ENCODE data around the gene DOK1. TPM values are rescaled to one million over a fixed set of nuclear protein-coding genes. Genes with fewer than 3 reads are reported as not detected.

Gene DOK1
- total RNA-seq, 1 experiment from 2014 or later, result 6.2 TPM

DNA sequence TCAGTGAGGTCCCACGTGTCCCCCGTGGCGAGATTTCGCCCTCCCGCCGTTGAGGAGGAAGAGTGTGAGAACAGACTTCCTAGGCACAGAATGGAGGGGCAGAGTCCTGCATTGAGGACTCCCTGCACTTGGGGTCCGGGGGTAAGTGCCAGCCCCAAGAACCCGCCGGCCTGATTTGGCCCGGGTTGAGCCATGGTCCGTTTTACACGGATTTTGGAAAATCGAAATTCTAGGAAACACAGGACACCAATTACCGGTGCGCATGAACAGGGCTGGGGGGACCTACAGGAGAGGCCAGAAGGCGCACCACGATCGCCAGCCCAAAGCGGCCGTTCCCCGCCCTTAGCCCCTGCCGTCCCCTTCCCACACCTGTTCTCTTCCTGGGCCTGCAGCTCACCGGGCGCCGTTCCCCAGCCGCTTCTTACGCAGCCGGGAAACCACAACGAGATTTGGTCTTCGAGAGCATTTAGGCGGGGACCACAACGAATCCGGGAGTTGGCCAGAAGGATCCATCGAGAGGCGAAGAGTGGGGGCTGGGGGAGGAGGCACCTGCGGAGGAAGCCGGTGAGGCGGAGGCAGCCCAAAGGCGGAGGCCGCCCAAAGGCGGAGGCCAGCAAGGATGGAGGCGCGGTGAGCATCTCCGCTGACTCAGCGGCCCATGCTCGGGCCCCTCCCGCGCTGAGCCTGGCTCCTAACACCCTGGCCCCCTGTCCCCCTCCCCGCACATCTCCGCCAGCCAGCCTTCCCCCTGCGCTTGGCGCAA is 40.7 kb upstream of the DOK1 start:
- Histone ChIP-seq H3K4me1 (ENCODE audit: control insufficient read depth, insufficient read depth, low read length) (no peaks in the 10 kb centered on the region; the same call in 1 of the 2 replicates), H3K27ac (ENCODE audit: low read length) (no peak overlapping the region), H3K36me3 (ENCODE audit: control insufficient read depth, insufficient read depth, low read length) (no peaks in the 10 kb centered on the region), H3K9me3 (ENCODE audit: control insufficient read depth, insufficient read depth, low read depth, low read length) (no peaks in the 10 kb centered on the region), H3K4me3 (ENCODE audit: low read depth in 2 of 2, low read length in 2 of 2) (peak overlapping the region in 1 of 2 experiments; percentile 37; a peak in 1 of 4 replicates), H3K27me3 (ENCODE audit: control insufficient read depth, insufficient read depth, low read length) (no peaks in the 10 kb centered on the region)
- intact Hi-C loops (cut with micrococcal nuclease; ENCODE audit: unreplicated experiment), result no loop called here
- TF ChIP-seq POLR2AphosphoS5 (IDR thresholded peaks at IDR 0.05; ENCODE audit: low read depth, low read length) (no peak), SIN3A (IDR thresholded peaks at IDR 0.05; ENCODE audit: borderline replicate concordance, insufficient read depth, low read depth, low read length) (no peak), TCF7L2 (IDR thresholded peaks at IDR 0.05; ENCODE audit: low read depth, low read length) (no peak)
- TF ChIP-seq, protein P1, sequence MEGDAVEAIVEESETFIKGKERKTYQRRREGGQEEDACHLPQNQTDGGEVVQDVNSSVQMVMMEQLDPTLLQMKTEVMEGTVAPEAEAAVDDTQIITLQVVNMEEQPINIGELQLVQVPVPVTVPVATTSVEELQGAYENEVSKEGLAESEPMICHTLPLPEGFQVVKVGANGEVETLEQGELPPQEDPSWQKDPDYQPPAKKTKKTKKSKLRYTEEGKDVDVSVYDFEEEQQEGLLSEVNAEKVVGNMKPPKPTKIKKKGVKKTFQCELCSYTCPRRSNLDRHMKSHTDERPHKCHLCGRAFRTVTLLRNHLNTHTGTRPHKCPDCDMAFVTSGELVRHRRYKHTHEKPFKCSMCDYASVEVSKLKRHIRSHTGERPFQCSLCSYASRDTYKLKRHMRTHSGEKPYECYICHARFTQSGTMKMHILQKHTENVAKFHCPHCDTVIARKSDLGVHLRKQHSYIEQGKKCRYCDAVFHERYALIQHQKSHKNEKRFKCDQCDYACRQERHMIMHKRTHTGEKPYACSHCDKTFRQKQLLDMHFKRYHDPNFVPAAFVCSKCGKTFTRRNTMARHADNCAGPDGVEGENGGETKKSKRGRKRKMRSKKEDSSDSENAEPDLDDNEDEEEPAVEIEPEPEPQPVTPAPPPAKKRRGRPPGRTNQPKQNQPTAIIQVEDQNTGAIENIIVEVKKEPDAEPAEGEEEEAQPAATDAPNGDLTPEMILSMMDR (IDR thresholded peaks at IDR 0.05), result no peak
- TF ChIP-seq, protein P2, sequence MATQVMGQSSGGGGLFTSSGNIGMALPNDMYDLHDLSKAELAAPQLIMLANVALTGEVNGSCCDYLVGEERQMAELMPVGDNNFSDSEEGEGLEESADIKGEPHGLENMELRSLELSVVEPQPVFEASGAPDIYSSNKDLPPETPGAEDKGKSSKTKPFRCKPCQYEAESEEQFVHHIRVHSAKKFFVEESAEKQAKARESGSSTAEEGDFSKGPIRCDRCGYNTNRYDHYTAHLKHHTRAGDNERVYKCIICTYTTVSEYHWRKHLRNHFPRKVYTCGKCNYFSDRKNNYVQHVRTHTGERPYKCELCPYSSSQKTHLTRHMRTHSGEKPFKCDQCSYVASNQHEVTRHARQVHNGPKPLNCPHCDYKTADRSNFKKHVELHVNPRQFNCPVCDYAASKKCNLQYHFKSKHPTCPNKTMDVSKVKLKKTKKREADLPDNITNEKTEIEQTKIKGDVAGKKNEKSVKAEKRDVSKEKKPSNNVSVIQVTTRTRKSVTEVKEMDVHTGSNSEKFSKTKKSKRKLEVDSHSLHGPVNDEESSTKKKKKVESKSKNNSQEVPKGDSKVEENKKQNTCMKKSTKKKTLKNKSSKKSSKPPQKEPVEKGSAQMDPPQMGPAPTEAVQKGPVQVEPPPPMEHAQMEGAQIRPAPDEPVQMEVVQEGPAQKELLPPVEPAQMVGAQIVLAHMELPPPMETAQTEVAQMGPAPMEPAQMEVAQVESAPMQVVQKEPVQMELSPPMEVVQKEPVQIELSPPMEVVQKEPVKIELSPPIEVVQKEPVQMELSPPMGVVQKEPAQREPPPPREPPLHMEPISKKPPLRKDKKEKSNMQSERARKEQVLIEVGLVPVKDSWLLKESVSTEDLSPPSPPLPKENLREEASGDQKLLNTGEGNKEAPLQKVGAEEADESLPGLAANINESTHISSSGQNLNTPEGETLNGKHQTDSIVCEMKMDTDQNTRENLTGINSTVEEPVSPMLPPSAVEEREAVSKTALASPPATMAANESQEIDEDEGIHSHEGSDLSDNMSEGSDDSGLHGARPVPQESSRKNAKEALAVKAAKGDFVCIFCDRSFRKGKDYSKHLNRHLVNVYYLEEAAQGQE (IDR thresholded peaks at IDR 0.05; ENCODE audit: insufficient read depth in 1 of 2, low read depth in 2 of 2, low read length in 1 of 2), result no peak
- ATAC-seq (peak; percentile 18; the same call in 1 of the 2 replicates), DNase-seq (ENCODE audit: low read depth, low spot score) (no peak)
- BruUV-seq (replicated peaks), result no TSS peak
- in situ Hi-C loops (cut with HindIII; ENCODE audit: low pct_unique_long_range_greater_than_20kb, low sequenced_read_pairs), result no loop called here
- ChIA-PET CTCF (no interaction called here), POLR2A (interaction anchor here (0.7 kb wide), 1 partner anchor 13 kb away, joined by 12 read pairs; no protein-coding TSS in a partner anchor)

DNA sequence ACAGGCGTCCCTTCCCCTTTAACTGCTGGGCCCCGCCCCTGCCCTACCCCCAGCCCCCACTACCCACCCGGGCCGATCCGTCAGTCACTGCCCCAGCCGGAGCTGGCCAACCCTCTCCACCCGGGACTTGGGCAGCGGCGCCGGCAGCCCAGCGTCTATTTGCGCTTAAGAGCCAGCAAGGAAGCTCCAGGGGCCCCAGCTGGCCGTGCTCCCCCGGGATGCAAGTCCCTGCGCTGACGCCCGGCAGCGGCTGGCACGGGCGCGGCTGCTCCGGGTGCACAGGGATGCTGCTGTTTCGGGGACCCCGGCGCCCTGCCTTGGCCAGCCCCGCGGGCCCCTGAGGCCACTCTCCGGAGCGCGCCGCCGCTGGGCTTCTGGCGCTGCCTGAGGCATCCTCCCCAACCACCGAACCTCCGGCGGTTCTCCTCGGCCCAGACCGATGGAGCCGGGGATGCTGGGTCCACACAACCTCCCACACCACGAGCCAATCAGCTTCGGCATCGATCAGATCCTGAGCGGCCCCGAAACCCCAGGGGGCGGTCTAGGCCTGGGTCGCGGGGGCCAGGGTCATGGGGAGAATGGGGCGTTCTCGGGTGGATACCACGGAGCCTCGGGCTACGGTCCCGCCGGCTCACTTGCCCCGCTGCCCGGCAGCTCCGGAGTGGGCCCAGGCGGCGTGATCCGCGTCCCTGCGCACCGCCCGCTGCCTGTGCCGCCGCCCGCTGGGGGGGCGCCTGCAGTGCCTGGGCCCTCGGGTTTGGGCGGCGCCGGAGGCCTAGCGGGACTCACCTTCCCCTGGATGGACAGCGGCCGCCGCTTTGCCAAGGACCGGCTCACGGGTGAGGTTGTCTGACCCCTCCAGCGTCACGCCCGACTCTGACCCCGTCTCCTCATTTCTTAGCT is 39.9 kb upstream of the DOK1 start, which contains the start of gene TLX2:
TLX2 (plus strand) TSS at position 83 of the 903 bp plus-strand sequence; CDS start at position 440, 357 bp downstream.
- Histone ChIP-seq H3K27ac (ENCODE audit: low read length) (no peak within 1 kb of the TSS), H3K9me3 (ENCODE audit: control insufficient read depth, insufficient read depth, low read depth, low read length) (no peaks in the 10 kb centered on the region), H3K4me1 (ENCODE audit: control insufficient read depth, insufficient read depth, low read length) (no peaks in the 10 kb centered on the region), H3K4me3 (ENCODE audit: low read depth in 2 of 2, low read length in 2 of 2) (peak within 1 kb of the TSS in 1 of 2 experiments; percentile 37; a peak in 1 of 4 replicates), H3K27me3 (ENCODE audit: control insufficient read depth, insufficient read depth, low read length) (no peaks in the 10 kb centered on the region), H3K36me3 (ENCODE audit: control insufficient read depth, insufficient read depth, low read length) (no peaks in the 10 kb centered on the region)
- DNase-seq (ENCODE audit: low read depth, low spot score), result no peak
- peak; percentile 32 for ATAC-seq
- BruUV-seq (replicated peaks), result no TSS peak
- TF ChIP-seq POLR2AphosphoS5 (IDR thresholded peaks at IDR 0.05; ENCODE audit: low read depth, low read length) (no peak), TCF7L2 (IDR thresholded peaks at IDR 0.05; ENCODE audit: low read depth, low read length) (no peak), SIN3A (IDR thresholded peaks at IDR 0.05; ENCODE audit: borderline replicate concordance, insufficient read depth, low read depth, low read length) (no peak)
- TF ChIP-seq, protein P1 (IDR thresholded peaks at IDR 0.05), result no peak
- TF ChIP-seq, protein P2 (IDR thresholded peaks at IDR 0.05; ENCODE audit: insufficient read depth in 1 of 2, low read depth in 2 of 2, low read length in 1 of 2), result no peak
- in situ Hi-C loops (cut with HindIII; ENCODE audit: low pct_unique_long_range_greater_than_20kb, low sequenced_read_pairs), result no loop called here
- POLR2A ChIA-PET, result interaction anchor here (0.7 kb wide), 1 partner anchor 14 kb away, joined by 12 read pairs; no protein-coding TSS in a partner anchor
- CTCF ChIA-PET, result no interaction called here
- intact Hi-C loops (cut with micrococcal nuclease; ENCODE audit: unreplicated experiment), result no loop called here

Measured in Panc1 (cell line).